Skeletal muscle cell (primary cell): ENCODE measurements around the gene APH1B.
A peak's percentile ranks its signal among the peaks of the same experiment; 100 is the strongest.
"Not testable (repeated sequence)": the region's sequence is repeated elsewhere in the genome, so short reads cannot be mapped to it uniquely, and the experiment has no call there.

Experiments
- DNase-seq: peaks from one replicate; pipeline ENCODE4 v3.0.0-alpha.2; 2010; ENCODE audit warnings: low read depth
- H3K4me3 ChIP-seq: 2 replicates; pipeline ENCODE4 v1.5.1; 2011; ENCODE audit warnings: low read depth, mild to moderate bottlenecking, control low read depth, low read length, moderate library complexity

The APH1B gene

DNA sequence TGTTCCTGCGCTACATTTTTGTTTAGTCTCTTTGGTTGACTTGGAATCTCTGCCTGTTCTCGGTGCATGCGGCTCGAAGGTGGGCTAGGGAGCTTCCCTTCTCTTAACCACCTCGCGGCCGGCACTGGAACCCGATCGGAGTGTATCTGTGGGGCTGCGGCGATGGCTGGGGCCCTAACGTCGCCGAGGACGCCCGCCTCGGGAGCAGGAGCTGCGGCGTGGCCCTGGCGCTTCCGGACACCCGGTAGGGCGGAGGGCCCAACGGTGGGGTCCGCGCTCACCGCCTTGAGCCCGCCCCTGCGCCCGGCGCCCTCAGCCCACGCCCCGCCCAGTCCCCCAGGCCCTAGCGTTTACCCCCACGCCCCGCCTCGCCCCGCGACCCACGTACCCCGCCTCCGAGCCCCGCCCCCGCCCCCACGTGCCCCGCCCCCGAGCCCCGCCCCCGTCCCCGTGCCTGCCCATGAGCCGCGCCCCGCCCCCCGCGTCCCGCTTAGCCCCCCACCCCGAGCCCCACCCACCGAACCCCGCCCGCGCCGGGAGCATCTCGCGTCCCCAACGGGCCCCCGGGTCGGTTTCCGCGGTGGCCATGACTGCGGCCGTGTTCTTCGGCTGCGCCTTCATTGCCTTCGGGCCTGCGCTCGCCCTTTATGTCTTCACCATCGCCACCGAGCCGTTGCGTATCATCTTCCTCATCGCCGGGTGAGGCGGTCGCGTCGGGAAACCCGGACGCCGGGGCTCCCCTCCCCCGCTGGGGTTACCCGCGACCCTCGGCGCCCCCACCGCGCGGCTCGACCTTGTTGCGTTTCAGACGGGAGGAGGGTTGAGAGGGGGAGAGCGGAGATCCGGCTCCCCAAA, at the start of gene APH1B:
TSS of gene APH1B (plus strand) at position 568 of the 855 bp plus-strand sequence. CDS start at position 587, 19 bp downstream.
- no peak for DNase-seq
- H3K4me3 ChIP-seq: peak within 1 kb of the TSS; percentile 74

DNA sequence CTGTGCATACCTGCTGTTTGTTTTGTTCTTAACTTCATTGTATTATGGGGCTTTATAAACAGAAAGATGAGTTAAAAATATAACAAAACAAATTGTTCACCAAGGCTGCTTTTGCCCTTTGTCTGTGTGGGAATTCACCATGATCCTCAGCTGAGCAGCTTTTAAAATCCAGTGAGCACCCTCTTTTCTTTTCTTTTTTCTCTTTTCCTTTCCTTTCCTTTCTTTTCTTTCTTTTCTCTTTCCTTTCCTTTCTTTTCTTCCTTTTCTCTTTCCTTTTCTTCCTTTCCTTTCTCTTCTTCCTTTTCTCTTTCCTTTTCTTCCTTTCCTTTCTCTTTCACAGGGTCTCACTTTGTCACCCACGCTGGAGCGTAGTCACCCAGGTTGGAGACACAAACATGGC, 49.7 kb upstream of the APH1B start:
- H3K4me3 ChIP-seq: no peak overlapping the region
- no peak for DNase-seq

DNA sequence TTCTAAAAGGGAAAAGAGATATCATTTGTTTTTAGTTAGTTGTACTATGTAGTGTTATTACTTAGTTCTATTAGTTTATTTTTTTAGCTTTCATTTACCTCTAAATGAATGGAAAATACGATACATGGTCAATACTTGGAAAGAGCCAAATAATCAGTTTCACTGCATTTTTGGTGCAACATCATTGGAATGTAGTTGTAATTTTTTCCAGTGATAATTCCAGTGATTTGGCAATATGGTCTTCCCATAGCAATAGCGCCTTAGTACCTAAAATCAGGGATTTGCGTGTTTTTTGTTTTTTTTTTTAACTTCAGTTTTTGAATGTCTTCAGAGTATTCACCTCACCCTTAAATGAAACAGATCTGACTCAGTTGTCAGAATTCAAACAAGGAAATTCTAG, 46.2 kb upstream of the APH1B start:
- DNase-seq: no peak
- no peak overlapping the region for H3K4me3 ChIP-seq

DNA sequence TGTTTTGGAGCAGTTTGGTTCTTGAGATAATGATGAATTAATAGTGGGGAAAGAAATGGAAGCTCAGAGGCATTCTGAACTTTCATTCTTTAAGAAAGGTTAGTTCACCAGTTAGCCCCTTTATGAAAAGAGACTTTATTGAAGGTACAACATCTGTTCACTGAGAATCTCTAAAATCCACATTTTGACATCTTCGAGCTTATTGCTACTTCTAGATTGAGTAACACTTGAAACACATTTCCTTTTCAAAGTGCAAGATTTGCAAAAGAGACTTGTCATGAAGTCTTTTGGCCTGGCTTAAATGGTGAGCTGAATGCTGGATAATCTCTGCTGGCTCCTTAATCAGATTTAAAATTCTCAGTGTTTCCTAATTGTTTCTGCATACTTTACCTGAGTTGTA, 45.7 kb upstream of the APH1B start:
- DNase-seq: no peak
- H3K4me3 ChIP-seq: no peak overlapping the region

DNA sequence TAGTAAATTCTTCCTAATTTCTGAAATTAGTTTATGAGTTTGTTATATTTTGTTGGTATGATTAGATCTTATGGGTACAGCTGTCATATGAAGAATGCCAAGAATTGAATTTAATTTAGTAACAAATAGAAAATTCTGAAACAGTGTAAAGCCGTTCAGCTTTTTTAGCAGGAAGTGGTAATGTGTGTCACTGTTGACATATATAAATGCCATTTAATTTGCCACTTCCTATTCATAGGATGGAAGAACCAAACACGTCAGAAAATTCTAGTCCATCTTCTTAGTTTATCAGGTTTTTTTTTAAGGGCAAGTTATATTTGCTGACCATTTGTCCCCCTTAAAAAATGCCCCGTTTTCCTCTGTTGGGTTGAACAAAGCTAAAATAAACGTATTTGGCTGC, 45.0 kb upstream of the APH1B start:
- H3K4me3 ChIP-seq: no peak overlapping the region

DNA sequence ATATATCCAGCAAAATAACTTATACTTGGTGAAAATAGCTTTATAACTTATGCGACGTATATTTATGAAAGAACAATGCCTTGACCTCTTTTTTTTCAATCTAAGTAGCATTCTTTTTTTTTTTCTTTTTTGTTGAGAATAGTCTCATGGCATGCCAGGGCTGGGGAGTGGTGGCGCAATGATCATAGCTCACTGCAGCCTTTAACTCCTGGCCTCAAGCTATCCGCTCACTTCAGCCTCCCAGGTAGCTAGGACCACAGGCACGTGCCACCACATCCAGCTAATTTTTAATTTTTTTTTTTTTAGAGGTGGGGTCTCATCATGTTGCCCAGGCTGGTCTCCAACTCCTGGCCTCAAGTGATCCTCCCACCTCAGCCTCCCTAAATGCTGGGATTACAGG, 44.5 kb upstream of the APH1B start:
- no peak for DNase-seq

More for the DNA sequence above, 45.0 kb upstream of the APH1B start:
- DNase-seq: no peak

DNA sequence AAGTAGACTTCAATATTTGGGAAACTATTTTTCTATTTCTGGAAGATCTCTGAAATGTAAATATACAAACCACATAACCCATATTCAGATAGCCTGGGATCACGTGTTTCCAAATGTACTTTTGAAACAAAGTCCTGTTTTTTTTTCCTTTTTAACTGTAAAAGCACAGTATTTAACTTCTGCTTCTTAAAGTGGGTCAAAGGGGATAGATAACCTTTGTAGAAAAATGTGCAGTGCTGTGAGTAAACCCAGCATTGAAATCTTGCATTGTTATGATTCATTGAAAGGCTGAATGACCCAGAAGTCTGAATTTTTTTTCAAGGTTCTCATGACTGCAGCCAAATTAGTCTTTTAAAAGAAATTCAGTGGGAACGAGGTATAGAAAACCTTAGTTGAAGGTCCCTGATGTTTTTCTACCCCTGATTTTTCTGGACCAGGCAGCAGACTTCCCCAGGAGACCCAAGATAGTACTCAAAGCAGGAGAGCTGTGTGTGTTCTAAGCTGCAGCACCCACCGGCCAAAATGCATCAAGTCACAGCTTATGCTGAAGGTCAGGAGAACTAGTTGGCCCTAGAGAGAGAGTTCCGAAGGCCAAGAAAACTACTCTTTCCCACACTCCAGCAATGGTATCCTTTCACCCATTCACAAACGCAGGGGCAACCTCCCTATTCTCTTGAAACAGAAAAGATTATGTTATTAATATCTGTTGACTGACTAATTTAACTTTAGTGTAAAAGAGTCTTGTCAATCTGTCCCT, 43.6 kb upstream of the APH1B start:
- peak; percentile 43 for DNase-seq
- no peak overlapping the region for H3K4me3 ChIP-seq

More for the DNA sequence above, 44.5 kb upstream of the APH1B start:
- no peak overlapping the region for H3K4me3 ChIP-seq

DNA sequence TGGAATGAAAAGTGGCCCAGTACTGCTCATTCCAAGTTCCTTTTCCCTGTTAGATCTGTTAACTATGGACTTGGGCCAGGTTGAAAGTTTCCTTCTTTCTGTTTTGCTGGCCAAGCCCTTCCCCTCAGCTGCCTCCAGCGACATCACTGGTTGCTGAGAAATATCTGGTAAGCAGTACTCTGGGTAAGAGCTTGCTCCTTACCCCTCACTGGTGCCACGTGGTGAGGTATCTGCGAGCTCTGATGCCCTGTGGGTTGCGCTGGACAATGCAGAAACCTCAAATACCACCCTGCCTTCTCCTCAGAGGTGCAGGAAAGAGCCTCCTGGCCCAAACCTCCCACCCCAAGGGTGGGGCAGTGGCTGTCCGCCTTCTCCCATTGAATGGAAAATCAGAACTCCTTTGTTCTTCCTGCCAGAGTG, 42.9 kb upstream of the APH1B start:
- no peak for DNase-seq

DNA sequence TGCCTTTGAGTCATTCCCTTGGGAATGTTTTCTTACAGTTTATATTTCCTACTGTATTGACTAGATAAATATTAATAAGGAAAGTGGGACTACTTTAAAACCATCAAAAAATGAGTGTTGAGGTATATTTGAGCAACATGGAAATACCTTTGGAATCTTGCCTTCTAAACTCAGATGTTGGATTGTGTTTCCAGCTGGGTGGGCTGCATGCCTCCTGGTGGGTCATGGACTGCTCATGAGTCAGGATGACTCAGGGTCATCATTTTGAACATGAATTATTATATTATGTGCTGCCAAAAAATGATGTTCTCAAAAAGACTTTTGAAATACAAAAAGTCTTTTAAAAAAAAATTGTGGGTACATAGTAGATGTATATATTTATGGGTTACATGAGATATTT, 41.1 kb upstream of the APH1B start:
- no peak for DNase-seq
- no peak overlapping the region for H3K4me3 ChIP-seq

More for the DNA sequence above, 42.9 kb upstream of the APH1B start:
- no peak overlapping the region for H3K4me3 ChIP-seq

DNA sequence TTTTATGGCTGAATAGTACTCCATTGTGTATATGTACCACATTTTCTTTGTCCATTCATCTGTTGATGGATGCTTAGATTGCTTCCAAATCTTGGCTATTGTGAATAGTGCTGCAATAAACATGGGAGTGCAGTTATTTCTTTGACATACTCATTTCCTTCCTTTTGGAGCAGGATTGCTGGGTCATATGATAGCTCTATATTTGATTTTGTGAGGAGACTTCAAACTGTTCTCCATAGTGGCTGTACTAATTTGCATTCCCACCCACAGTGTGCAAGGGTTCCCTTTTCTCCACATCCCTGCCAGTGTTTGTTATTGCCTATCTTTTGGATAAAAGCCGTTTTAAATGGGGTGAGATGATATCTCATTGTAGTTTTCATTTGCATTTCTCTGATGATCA, 40.3 kb upstream of the APH1B start:
- not testable (repeated sequence) for H3K4me3 ChIP-seq, DNase-seq

DNA sequence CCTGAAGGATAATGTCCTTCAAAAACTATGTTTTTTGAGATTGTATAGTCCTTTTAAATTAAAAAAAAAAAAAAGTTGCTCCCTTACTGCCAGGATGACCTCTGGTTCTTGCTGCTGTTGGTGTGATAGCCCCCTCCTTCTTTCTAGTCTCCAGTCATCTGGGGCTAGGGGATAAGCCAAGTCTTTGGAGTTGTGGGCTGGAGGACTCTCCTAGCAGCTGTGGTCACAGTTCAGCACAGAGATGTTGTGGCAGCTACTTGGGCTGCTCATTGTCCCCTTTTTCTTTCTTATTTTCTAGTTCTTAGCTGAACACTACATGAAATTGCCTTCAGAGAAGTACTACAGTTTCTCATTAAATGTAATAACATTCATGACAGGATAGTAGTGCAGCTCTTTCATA, 39.2 kb upstream of the APH1B start:
- H3K4me3 ChIP-seq: no peak overlapping the region
- no peak for DNase-seq

DNA sequence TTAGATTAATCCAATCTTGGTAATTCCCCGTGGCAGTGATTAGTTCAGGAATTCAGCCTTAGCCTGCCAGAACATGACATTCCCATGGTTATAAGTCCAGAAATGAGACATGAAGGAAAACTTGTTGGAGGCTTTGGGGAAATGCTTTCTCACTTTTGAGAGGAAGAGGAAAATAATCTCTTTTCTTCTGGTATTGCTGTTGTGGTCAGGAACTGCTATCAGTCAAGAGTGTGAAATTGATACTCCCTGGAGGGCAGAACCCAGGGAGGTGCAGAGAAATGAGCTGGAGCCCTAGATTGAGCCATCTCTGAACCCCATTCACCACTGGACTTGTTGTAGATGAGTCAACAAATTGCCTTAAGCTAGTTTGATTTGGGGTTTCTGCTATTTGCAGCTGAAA, 38.6 kb upstream of the APH1B start:
- DNase-seq: peak; percentile 85

DNA sequence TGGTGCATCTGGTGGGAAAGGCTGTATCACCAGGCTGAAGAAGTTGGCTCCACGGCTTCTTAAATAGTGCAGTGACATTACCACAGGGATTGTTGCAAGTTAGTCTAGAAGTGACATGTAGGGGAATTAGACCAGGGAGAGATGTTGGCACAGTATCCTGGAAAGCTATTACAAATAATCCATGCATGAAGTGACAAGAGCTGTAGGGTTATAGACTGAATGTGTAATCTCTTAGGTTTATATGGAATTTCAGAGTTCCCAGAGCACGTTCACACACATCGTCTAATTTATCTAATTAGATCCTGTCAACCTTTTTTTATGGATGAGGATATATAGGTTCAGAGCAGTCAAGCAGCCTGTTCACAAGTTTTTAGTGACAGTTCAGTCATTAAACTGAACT, 37.3 kb upstream of the APH1B start:
- H3K4me3 ChIP-seq: no peak overlapping the region
- no peak for DNase-seq

More for the DNA sequence above, 38.6 kb upstream of the APH1B start:
- H3K4me3 ChIP-seq: no peak overlapping the region

DNA sequence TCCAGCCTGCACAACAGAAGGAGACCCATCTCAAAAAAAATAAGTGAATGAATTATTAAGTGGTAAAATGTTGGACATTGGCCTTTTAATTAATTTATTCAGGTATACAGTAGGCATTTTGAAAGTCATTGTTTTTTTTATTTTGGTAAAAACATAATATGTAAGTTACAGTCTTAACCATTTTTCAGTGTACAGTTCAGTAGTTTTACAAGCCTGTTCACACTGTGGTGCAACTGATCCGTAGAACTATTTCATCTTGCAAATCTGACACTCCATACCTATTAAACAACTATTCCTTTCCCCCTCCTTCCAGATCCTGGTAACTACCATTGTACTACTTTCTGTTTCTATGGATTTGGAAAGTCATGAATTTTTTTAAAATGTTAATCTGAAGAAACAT, 36.1 kb upstream of the APH1B start:
- DNase-seq: no peak
- no peak overlapping the region for H3K4me3 ChIP-seq

DNA sequence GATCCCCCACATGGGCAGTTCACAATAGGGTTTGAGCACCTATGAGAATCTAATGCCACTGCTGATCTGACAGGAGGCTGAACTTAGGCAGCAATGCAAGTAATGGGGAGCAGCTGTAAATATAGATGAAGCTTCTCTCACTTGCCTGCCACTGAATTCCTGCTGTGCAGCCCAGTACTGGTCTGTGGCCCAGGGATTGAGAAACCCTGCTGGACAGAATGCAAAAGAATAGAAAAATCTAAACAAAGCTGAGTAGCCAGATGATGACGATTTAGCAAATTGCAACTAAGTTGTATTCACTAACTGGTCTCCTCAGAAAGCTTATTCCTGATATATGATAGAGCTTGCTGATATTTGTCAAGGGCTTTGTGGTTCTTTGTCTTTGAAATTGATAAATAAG, 34.3 kb upstream of the APH1B start:
- DNase-seq: no peak

DNA sequence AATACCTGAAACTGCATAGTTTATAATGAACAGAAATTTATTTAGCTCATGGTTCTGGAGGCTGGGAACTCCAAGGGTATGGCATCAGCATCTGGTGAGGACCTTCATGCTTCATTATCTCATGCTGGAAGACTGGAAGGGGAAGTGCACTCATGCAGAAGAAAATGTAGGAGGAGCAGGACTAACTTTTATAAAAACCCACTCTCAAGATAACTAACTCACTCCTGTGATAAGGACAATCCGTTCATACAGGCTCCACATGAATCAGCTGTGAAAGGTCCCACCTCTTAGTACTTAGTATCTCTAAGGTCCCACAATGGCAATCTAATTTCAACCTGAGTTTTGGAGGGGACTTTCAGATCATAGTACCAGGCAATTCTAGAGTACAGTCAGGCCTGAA, 33.6 kb upstream of the APH1B start:
- DNase-seq: no peak
- no peak overlapping the region for H3K4me3 ChIP-seq

More for the DNA sequence above, 34.3 kb upstream of the APH1B start:
- no peak overlapping the region for H3K4me3 ChIP-seq

DNA sequence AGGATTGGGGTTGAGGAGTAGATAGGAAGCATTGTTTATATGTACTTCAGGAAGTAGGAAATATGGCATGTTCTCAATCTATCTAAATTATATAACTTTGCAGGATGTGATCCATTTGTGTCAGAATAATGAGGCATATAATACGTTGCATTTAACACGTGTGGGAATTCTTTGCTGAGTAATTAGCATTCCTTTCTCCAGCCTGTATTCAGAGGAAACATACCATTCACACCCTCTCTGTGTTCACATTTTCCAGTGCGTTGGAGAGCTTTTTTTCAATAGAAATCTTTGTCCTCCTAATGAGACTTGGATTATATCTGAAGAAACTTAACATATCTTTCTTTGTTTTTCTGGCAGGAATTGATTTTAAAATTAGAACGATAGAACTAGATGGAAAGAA, 33.0 kb upstream of the APH1B start:
- no peak overlapping the region for H3K4me3 ChIP-seq
- no peak for DNase-seq

DNA sequence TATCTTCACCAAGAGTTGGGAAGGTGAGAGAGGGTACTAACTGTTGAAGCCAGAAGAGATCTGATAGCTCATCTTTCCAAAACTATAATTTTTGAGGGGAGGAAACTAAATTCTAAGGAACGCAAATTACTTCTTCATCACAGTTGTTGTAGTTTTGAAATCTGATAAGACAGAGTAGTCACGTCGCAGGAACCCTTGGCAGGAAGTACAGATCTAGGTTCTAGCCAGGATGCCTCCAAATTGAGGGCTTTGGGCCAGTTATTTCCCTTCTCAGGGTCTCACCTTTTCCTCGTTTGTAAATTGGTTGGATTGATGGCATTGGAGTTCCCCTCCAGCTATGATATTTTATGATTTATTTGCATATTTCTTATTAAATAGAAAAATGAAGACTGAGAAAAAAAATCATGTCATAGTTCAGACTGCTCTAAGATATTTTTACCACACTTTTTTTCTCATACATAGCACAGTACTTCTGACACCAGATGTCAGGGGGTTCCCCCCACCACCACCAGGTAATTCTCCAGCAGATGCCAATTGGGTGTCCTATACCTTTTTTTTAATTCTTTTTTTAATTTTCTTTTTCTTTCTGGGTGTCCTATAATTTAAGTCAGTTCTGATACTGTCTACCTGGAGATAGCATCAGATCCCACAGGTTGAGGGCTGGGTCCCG, 32.3 kb upstream of the APH1B start:
- no peak for DNase-seq
- H3K4me3 ChIP-seq: no peak overlapping the region

DNA sequence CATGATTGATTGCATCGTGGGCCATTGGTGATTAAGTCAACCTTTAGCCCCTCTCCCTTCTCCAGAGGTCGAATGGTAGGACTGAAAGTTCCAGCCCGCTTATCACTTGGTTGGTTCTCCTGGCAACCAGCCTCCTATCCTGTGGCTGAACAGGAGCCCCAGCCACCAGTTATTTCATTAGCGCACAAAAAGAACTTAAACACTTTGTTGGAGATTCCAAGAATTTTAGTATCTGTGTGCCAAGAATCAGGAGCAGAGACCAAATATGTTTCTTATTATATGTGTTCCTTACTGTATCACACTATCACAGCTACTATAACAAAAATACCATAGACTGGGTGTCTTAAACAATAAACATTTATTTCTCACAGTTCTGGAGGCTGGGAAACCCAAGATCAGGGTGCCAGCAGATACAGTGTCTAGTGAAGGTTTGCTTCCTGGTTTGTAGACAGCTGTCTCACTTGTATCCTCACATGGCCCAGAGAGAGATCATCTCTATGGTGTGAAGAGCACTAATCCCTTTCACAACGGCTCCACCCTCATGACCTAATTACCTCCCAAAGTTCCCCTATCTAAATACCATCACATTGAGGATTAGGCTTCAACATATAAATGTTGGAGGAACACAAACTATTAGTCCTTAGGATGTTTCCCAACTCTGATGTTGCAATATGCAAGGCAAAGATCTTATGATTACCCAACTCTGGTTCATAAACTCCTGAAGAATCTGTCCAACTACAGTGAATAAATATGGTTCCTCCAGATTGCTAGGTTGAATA, 30.5 kb upstream of the APH1B start:
- no peak overlapping the region for H3K4me3 ChIP-seq
- DNase-seq: peak; percentile 88
